Anterior cingulate cortex (tissue), 58 donors: ENCODE data around the gene IMPDH1.

Experiments used
- DNase-seq, 58 donors: peaks; one replicate each; lab custom pipeline; 2025; lab: John Stamatoyannopoulos, UW

IMPDH1 gene

DNA sequence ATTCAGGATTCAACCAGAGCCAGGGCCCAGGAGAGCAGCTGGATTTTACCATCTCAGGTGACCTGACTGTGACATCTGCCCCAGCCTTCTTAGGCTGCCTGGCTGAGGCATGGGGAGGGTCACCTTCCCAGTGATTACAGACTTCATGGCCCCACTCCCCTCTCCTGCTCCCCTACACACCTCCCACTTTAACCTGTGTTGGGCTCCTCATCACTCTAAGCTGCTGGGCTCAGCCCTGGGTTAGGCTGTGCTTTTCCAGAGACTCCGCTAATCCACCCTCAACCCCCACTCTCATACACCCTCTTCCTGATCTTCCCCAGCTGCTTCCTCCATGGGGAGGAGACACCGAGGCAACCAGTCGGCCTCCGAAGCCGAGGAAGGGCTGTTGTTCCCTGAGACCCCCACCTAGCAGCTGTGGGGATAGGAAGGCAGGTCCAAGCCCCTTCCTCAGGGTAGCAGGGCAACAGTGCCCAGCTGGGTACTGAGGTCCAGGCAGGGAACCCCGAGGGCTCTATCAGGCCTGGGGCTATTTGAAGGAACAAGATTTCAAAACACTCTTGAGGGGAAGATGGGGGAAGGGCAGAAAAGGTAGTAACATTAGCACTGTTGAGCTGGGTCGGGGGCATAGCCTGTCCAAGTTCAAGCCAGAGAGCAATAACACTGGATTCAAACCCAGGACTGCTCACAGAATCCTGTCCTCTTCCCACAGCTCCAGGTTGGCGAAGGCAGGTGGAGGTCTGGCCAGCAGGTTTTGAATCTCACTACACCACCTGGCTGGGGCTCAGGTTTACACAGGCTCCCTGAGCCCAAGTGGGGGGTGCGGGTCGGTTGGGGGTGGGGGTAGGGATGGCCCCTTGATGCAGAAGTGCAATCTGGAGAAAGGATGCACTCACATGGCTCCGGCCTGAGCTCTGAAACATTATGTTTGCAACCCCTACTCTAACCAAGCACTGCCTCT lies 1.8 kb downstream of the IMPDH1 start:
- DNase-seq: no peak

DNA sequence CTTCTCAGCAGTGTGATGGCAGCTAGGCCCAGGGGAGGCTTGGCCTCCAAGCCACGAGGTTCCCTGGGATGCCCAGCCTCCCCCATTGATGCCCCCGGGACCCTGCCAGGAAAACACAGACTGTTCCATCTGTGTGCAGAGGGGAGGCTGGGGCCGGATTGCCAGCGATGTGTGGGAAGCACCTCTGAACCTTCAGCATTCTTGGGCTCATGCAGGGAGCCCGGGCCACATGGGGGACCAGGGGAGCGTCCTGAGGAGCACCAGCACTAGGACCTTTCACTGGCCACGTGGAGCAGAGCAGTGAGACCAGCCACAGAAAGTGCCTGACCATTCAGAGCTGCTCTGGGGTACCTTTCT lies 2.6 kb downstream of the IMPDH1 start:
- no peak for DNase-seq

DNA sequence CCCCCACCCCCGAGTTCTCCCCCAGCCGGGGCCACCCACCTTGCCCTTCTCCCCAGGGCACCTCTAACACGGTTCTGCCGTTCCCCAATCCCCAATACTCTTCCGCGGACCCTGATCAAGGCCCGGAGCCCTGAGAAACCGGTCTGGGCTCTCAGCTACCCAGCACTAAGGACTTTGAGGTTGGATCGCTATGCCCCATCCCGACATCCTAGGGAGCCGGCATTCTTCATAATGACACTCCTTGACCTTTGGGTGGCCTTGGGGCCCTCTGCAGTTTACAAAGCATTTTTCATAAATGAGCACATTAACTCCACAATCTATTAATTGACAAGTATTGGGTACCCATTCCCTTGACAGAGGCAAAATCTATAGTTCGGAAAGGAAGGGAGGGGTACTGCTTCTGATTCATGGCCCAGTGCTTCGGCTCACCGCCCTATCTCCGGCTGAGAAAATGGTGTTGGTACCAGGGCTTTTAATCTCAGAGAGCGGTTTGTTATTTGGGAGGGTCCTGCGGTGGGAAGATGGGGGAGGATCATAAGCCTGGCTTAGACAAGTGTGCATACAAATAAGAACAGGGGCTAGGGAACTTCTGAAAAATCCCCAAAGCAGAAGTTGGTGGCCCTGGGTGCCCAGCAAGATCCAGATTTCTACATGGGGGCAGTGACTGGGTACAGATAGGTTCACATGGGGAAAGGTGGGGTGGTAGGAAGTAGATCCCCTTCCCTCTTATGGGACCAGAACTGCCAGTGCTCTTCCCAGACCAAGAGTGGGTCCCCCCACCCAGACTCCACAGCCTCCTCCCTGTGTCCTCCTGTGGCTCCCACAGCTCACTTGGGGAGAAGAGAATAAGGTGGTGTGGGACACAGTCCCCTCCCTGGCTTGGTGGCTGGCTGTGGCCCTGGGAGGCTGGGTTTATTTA lies 3.2 kb downstream of the IMPDH1 start:
- no peak for DNase-seq

DNA sequence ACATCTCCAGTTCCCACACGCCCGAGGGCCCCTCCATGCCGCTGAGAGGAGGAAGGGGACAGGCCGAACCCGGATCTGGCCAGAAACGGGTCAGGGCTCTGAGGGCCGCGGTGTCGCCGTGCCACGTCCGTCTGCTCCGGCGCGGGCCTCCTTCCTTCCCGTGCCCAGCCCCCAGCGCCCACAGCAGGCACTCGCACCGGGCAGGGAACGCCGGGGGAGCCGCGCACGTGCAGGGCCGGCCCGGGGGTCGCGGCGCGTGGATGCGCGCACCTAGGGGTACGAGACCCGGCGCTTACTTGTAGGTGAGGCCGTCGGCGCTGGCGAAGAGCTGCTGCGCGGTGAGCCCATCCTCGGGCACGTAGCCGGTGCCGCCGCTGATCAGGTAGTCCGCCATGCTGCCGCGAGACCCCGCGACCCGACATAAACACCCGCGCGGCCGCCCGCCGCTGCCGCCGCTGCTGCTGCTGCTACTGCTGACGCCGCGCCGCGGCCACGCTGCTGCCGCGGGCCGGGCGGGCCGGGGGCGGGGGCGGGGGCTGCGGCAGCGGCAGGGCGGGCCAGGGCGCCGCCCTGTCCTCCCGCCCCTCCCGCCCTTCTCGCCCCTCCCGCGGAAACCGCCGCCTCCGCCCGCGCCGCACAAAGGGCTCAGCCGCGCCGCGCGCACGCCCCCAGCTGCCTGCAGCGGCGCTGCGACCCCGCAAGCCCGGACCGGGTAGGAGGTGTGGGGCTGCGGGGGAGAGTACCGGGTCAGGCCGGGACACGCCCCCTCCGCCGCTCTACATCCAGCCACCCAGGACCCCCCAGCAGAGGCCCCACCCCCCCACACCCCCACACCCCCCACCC lies 4.1 kb downstream of the IMPDH1 start:
- DNase-seq: peak in 7 of 58 donors; percentile 12 to 45 (median 17)

DNA sequence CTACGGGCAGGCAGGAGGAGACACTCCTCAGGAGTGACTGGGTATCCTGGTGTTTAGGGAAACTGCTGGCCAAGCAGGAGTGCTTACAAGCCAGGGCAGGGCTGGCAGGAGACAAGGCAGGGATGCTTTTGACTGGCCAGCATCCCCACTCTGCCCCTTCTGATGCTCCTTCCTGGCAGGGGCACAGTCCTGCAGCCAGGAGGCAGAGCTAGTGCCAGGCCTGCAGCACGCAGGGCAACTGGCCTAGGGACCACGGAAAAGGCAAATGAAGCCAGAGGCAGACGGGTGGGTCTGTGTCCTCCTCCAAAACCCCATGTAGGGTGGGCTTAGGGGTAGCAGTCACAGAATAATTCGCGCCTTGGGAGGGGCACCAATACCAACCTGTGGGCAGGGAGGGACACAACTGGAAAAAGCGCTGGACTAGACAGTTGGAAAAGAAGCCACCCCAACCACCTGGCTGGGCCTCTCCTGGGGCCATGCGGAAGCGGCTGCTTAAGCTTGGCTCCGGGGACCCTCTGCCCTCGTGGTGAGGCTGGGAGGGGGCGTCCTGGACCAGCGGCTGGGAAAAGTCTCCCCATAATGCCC lies 4.8 kb downstream of the IMPDH1 start:
- peak in 1 of 58 donors; percentile 16 for DNase-seq

DNA sequence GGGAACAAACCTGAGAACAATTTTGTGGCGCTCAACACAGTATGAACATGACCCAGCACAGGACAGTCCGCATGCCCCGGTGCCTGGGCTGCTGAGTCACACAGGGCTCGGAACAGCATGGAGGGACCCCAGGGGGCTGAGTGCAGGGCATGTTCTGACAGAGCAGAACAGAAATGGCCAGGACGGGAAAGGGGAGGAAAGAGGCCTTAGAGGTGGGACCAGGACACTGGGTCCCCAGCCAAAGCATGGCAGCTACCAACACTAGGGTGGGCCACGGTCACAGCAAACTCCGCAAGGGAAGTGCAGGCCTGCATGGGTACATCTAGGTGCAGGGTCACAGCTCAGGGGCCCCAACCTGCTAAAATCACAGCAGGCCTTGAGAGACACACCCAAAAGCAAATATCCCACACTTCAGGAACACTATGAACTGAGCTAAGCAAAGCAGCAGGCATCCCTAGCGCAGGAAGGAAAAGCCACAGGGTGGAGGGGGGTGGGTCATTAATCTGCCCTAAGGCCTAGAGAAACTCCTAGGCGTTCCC lies 5.6 kb downstream of the IMPDH1 start:
- DNase-seq: no peak

DNA sequence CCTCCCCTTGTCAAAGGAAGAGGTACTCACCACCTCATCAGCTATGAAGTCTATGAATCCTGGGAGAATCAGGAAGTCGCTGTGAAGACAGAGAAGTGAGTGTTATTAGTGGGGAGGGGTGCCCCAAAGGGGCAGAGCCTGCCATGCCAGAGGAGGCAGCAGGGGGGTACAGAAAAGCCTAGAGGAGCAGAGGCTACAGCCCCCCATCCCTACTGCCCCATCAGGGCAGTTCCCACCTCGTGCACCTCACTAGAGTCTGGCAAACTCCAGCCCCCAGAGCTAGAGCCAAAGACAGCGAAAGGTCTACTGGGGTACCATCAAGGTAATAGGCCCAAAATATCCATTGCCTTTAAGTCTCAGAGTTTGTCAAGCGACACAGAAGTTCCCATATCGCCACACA lies 6.1 kb downstream of the IMPDH1 start:
- no peak for DNase-seq

DNA sequence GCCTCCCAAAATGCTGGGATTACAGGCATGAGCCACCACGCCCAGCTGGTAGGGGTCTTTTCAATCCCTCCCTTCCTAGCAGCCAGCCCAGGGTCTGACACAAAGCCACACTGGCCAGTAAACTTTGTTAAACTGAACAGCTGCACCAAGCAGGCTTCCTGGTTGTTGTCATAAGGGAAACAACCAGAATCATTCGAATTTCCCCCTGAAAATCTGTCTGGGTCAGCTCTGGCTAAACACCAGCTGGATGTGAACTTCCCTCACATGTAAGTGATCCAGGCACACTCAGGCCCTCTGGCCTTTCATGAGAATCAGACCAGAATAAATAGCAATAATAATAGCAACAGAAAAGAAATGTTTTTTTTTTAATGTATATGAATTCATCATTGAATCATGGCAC lies 7.4 kb downstream of the IMPDH1 start:
- no peak for DNase-seq

DNA sequence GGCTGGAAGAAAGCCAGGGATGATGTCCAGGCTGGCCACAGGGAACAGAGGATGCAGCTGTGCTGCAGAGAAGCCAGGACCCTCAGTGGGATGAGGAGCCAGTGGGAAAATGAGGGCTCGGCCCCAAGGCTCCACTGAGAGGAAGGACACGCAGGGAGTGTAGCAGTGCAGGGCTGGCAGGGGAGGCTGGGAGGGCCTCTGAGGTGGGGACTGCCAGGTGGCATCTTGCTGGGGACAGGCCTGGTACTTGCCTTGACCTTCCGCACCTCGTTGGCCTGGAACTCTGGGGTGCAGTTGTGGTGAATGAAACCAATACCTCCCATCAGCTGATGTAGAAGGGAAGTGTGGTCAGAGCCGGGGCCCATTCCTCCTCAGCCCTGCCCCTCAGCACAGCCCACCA lies 9.2 kb downstream of the IMPDH1 start:
- DNase-seq: peak in 1 of 58 donors; percentile 14

DNA sequence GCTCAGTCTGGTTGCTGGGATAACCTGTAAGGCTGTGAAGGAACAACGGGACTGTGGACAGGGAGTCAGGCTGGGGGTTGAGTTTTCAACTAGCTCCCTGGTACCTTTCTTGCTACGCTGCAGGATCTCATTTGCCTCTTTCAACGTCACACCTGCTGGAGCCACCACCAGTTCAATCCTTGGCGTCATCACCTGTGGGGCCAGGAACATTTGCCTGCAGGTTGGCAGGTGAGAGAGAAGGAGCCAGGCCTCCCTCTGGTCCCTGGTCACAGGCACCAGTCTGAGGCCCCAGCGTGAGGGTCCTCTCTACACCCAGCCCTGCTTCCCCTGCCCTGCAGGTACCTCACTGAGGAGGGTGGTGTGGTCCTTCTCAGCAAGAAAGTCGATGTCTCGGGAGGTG lies 9.8 kb downstream of the IMPDH1 start:
- no peak for DNase-seq

DNA sequence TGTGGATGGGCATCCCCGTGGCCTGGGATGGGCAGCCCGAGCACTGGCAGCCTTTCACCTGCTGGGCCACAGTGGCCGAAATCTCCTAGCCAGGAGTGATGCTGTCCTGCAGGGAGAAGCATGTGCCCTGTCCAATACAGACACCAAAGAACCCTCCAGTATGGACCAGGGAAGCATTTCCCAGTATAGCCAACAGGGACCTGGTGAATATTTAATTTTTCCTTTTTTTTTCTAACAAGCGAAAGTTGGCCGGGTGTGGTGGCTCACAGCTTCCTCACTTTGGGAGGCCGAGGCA lies 11.0 kb downstream of the IMPDH1 start:
- no peak for DNase-seq

DNA sequence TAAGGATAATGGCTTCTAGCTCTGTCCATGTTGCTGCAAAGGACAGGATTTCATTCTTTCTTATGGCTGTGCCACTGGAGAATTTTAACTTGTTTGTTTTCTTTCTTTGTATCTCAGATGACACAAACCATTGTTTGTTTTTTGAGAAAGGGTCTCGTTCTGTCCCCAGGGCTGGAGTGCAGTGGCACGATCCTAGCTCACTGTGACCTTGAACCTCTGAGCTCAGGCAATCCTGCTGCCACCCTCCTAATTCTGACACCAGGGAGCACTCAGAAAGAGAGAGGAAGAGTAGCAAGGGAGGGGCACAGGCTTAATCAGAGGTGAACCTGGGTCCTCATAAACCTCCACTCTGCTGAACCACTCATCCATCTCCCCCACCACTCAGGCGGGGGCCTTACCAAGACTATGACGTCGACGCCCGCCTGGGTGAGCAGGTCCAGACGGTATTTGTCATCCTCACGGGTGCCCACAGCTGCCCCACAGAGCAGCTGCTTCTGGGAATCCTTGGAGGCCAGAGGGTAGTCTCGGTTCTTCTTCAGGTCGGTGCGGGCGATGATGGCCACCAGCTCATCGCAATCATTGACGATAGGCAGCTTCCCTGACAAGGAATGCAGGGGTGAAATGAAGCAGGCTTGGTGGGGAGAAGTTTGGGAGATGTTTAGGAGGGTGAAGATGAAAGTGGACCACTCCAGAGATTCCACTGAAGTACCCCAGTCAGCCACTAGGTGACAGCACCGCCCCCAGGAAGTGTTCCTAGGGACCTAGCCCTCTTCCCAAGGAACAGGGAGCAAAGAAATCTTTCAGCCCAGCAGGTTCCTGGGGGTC lies 11.6 kb downstream of the IMPDH1 start:
- peak in 36 of 58 donors; percentile 5 to 78 (median 32) for DNase-seq

DNA sequence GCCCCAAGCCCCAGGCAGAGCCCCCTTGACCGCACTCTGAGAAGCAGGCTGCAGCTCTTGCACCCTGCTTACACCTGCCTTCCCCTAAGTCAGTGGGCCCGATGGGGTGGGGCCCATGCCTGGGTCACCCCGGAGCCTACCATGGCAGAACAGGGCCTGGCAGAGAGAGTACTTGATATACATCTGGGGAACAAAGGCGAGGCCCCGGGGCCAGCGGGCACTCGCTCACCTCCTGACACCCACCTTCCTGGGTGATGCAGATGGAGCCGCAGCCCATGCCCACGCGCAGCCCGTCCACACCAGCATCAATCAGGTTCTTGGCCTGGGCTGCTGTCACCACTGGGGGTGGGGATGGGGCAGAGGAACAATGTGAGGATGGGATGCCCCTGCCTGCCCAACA lies 13.4 kb downstream of the IMPDH1 start:
- DNase-seq: no peak

DNA sequence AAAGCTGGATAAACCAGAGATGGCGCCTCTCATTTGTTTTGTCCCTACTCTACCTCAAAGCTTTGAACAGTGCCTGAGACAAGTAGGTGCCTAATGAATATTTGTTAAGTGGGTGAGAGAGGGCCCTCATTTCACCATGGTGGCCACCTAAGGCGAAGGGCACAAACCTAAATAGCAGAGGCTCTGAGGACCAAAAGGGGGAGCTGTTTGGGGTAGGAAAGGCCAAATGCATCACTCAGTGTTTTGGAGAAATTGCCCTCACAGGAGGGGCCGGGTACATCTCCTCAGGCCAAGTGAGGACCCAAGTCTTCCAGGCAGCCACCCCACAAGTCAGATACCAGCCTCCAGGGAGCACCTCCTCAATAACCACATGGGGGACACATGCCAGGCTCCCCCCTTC lies 14.0 kb downstream of the IMPDH1 start:
- no peak for DNase-seq

DNA sequence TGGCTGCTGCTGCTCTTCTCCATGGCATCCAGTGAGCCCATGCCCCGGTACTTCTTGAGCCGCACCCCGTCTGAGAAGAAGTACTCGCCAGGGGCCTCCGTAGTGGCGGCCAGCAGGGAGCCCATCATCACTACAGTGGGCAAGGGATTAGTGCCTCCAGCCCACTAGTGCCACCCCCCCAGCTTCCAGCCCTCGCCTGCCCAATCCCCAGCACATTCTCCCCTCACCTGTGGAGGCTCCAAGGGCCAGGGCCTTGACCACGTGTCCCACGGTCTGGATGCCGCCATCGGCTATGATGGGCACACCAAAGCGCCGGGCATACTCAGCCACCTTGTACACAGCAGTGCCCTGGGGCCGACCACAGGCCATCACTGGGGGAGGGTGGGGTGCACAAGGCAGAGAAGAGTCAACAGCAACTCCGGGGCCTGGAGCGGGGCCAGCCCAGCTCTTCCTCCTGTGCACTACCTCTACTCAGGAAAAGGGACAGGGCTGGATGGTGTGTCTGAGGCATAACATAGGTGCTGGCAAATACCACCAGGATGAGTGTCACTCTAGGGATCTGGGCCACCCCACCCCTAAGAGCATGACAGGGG lies 14.8 kb downstream of the IMPDH1 start:
- DNase-seq: no peak

DNA sequence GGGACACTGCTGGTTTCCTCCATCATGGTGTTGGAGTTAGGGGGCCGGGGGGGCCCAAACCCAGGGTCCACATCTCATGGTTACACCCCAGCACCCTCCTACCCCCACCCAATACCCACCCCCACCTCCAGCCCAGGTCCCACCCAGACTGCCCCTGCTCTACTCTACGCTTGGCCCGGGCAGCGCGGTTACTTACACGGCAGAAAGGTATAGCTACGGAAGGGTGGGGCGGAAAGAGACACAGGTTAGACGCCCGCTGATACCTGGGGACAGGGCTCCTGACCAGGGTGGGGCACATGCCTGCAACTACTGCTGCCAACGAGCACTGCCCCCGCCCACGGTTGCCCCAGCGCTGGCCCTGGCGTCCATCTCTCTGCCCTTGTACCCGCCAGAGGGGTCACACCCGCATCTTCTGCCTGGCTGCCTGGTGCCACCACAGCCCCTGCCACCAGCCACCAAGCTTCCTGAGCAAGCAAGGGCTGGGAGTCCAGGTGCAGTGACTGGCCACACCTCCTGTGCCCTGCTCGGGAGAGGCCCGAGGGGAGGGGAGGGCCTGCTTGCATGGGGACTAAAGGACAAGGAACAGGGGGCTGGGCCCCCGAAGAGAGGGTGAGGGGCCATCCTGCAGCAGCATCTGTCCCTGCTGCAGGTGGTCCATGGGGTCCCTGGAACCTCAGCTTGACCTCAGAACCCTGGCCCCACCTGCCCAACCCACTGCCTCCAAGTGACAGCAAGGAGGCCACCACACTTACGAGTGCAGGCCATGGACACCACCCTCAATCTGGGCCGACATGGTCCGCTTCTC lies 16.1 kb downstream of the IMPDH1 start:
- no peak for DNase-seq

DNA sequence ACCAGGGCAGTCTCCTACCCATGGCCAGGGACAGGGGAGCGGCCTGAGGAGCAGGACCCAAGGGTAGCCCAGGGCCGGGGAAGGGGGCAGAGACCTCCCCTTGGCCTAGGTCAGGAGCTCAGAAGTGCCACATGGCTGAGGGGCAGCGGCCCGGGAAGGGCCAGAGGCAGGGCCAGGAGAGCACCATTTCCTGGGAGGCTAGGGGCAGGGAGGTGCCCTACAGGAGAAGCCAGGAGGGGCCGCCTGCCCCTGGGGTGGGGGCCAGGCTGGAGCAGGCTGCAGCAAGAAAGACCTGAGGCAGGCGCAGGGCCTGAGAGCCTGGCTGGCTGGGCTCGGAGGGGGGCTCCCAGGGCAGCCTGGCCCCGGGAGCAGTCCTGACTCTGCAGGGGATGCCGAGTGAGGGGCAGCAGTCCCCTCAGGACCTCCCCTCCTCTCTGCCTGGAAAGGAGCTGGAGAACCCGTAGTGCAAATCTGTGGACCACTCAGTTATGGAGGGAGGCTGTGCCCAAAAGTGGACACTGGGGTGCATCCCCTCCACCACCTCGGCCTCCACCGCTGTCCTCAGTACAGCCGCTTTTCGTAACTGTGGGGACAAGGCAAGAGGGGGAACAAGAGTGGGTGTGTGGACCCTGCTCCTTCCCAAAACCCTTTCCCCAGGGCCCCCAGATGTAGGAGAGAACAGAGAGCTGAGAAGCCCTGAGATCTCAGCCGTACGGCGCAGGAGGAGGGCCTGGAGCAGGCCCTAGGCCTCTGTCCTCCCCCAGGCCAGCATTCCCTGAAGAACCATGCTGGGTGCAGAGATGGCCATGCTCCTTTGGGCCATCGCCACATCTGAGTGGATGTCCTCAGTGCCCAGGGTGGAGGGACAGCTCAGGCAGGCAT lies 17.1 kb downstream of the IMPDH1 start:
- no peak for DNase-seq
